ENCODE results near the gene MCM8.

The MCM8 gene

GRCh38 chr20:5968462-5968861 is 18.0 kb downstream of the MCM8 start:
- TF ChIP-seq POLR2AphosphoS5 (IDR thresholded peaks at IDR 0.05; ENCODE audit: low read depth, low read length), result no peak
- no peak for TF ChIP-seq TAF1 (IDR thresholded peaks at IDR 0.05; ENCODE audit: borderline replicate concordance, low read depth, low read length)
- TF ChIP-seq POLR2A (IDR thresholded peaks at IDR 0.05; ENCODE audit: low read depth, low read length), result no peak
- FAIRE-seq (no peak), DNase-seq (ENCODE audit: insufficient read length) (no peak)

DNA sequence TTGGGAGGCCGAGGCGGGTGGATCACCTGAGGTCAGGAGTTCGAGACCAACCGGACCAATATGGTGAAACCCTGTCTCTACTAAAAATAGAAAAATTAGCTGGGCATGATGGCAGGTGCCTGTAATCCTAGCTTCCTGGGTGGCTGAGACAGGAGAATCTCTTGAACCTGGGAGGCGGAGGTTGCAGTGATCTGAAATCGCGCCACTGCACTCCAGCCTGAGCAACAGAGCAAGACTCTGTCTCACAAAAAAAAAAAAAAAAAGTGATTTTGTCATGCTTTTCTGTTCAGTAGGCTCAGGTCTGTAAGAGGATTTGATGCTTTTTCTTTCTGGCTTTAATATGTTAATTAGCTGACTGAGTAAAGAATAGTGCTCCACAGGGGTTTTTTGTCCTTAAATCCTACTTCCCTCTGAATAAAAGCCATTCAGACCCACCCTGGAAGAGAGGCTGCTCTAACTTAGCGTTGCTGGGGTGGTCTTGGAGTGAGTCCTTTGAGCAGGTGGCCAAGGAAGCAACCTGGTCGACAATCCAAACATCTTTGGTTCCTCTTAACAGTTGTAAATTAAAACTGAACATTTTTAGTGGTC is 19.0 kb downstream of the MCM8 start:
- DNase-seq (ENCODE audit: insufficient read length), result no peak
- TF ChIP-seq POLR2AphosphoS5 (IDR thresholded peaks at IDR 0.05; ENCODE audit: low read depth, low read length) (no peak), POLR2A (IDR thresholded peaks at IDR 0.05; ENCODE audit: low read depth, low read length) (no peak), TAF1 (IDR thresholded peaks at IDR 0.05; ENCODE audit: borderline replicate concordance, low read depth, low read length) (no peak)
- FAIRE-seq, result no peak

DNA sequence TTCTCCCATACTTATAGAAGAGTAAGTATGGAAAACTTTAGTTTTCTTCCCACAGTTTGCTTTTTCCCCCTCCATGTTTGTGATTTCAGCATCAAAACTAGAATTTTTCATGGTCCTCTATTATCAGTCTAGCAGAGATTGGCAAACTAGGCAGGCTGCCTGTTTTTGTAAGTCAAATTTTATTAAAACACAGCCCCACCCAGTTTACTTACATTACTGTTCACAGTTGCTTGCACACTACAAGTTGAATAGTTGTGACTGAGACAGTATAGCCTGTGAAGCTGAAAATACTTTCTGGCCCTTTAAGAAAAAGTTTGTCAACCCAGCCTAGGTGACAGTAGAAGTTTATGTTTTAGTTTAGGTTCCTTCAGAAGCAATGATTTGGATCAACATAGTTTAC is 19.5 kb downstream of the MCM8 start:
- DNase-seq (ENCODE audit: insufficient read length), result no peak
- TF ChIP-seq TAF1 (IDR thresholded peaks at IDR 0.05; ENCODE audit: borderline replicate concordance, low read depth, low read length) (no peak), POLR2A (IDR thresholded peaks at IDR 0.05; ENCODE audit: low read depth, low read length) (no peak), POLR2AphosphoS5 (IDR thresholded peaks at IDR 0.05; ENCODE audit: low read depth, low read length) (no peak)
- no peak for FAIRE-seq

DNA sequence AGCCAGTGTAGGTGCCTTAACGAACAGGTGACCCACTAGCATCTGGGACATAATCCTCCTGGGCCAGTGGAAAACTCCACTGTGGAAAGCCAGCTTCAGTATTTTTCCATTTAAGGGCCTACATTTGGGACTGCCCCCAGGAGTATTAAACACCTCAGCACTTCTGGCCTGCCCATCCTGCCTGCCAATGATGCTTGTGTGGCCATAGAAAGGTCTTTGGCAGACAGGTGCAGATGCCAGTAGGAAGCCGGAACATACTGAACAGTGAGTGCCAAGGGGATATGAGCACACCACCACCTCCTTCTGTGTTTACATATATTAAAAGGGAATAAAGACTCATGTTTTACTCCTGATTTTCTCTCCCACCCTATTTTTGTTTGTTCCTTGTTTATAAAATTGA is 19.9 kb downstream of the MCM8 start:
- DNase-seq (ENCODE audit: insufficient read length) (no peak), FAIRE-seq (no peak)
- TF ChIP-seq POLR2A (IDR thresholded peaks at IDR 0.05; ENCODE audit: low read depth, low read length) (no peak), TAF1 (IDR thresholded peaks at IDR 0.05; ENCODE audit: borderline replicate concordance, low read depth, low read length) (no peak), POLR2AphosphoS5 (IDR thresholded peaks at IDR 0.05; ENCODE audit: low read depth, low read length) (no peak)

DNA sequence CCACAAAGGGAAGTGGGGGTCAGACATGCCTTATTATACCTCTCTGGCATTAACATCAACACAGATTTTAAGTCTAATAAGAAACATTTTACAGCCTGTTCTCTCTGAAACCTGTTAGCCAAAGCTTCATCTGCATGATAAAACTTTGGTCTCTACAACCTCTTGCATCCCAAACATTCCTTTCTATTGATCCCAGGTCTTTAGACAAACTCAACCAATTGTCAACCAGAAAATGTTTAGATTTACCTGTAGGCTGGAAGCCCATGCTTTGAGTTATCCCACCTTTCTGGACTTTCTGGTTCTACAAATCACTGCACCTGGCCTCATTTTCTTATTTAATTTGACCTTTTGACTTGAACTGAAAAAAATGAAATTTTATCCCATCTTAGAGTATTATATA is 20.8 kb downstream of the MCM8 start:
- no peak for FAIRE-seq
- TF ChIP-seq POLR2AphosphoS5 (IDR thresholded peaks at IDR 0.05; ENCODE audit: low read depth, low read length) (no peak), TAF1 (IDR thresholded peaks at IDR 0.05; ENCODE audit: borderline replicate concordance, low read depth, low read length) (no peak), POLR2A (IDR thresholded peaks at IDR 0.05; ENCODE audit: low read depth, low read length) (no peak)
- no peak for DNase-seq (ENCODE audit: insufficient read length)

- no peak for FAIRE-seq
- TF ChIP-seq TAF1 (IDR thresholded peaks at IDR 0.05; ENCODE audit: borderline replicate concordance, low read depth, low read length) (no peak), POLR2AphosphoS5 (IDR thresholded peaks at IDR 0.05; ENCODE audit: low read depth, low read length) (no peak), POLR2A (IDR thresholded peaks at IDR 0.05; ENCODE audit: low read depth, low read length) (no peak)
- no peak for DNase-seq (ENCODE audit: insufficient read length)
Measured at GRCh38 chr20:5973172-5973571, 22.7 kb downstream of the MCM8 start.

DNA sequence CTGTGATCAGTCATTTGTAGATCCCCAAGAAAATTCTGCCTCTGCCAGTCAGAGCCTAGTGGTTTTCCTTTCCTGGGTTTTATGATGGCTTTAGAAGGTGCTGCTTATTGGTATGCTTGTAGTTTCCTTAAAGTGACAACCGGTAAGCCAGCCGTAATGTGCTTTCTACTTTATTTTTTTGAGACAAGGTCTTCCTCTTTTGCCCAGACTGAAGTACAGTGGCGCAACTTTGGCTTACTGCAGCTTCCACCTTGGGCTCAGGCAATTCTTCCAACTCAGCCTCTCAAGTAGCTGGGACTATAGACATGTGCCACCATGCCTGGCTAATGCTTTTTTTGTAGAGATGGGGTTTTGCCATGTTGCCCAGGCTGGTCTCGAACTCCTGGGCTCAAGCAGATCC is 23.5 kb downstream of the MCM8 start:
- DNase-seq (ENCODE audit: insufficient read length) (no peak), FAIRE-seq (no peak)
- TF ChIP-seq TAF1 (IDR thresholded peaks at IDR 0.05; ENCODE audit: borderline replicate concordance, low read depth, low read length), result no peak
- no peak for TF ChIP-seq POLR2AphosphoS5 (IDR thresholded peaks at IDR 0.05; ENCODE audit: low read depth, low read length)
- no peak for TF ChIP-seq POLR2A (IDR thresholded peaks at IDR 0.05; ENCODE audit: low read depth, low read length)

- TF ChIP-seq POLR2A (IDR thresholded peaks at IDR 0.05; ENCODE audit: low read depth, low read length), result no peak
- no peak for TF ChIP-seq TAF1 (IDR thresholded peaks at IDR 0.05; ENCODE audit: borderline replicate concordance, low read depth, low read length)
- TF ChIP-seq POLR2AphosphoS5 (IDR thresholded peaks at IDR 0.05; ENCODE audit: low read depth, low read length), result no peak
- DNase-seq (ENCODE audit: insufficient read length) (no peak), FAIRE-seq (no peak)
Measured at GRCh38 chr20:5974531-5974930, 24.1 kb downstream of the MCM8 start.

DNA sequence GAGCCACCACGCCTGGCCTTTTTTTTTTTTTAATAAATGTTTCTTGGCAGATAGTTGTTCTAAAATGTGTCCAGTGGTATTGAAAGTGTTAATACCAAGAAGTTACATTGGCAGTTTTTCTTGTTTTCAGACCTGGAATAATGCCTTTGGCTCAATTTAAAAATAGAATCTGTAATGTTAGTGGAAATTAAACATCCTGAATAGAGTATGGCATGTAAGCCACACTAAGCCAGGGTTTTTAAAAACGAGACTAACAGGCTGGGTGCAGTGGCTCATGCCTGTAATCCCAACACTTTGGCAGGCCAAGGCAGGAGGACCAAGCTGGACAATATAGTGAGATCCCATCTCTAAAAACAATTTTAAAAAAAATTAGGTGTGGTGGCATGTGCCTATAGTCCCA is 25.3 kb downstream of the MCM8 start:
- TF ChIP-seq TAF1 (IDR thresholded peaks at IDR 0.05; ENCODE audit: borderline replicate concordance, low read depth, low read length), result no peak
- TF ChIP-seq POLR2A (IDR thresholded peaks at IDR 0.05; ENCODE audit: low read depth, low read length), result no peak
- TF ChIP-seq POLR2AphosphoS5 (IDR thresholded peaks at IDR 0.05; ENCODE audit: low read depth, low read length), result no peak
- FAIRE-seq (no peak), DNase-seq (ENCODE audit: insufficient read length) (no peak)

DNA sequence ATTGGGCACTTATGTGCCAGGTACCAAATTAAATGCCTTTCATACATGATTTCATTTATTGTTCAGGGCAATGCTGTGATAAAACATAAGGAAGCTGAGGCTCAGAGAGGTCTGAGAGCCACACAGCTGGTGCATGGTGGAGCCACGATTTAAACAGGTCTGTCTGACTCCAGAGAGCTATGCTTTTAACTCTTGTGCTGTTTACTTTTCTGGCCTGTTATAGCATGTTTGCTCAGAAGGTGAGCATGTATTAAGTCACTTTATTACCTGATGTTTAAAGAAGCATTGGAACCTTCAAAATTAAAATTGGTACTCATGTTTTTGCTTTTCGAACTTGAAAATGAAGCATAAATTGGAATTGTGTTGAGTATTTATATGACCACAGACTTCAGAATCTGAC is 26.8 kb downstream of the MCM8 start:
- no peak for TF ChIP-seq POLR2AphosphoS5 (IDR thresholded peaks at IDR 0.05; ENCODE audit: low read depth, low read length)
- TF ChIP-seq POLR2A (IDR thresholded peaks at IDR 0.05; ENCODE audit: low read depth, low read length), result no peak
- TF ChIP-seq TAF1 (IDR thresholded peaks at IDR 0.05; ENCODE audit: borderline replicate concordance, low read depth, low read length), result no peak
- FAIRE-seq, result no peak
- DNase-seq (ENCODE audit: insufficient read length), result no peak

- FAIRE-seq (no peak), DNase-seq (ENCODE audit: insufficient read length) (no peak)
- TF ChIP-seq POLR2AphosphoS5 (IDR thresholded peaks at IDR 0.05; ENCODE audit: low read depth, low read length) (no peak), TAF1 (IDR thresholded peaks at IDR 0.05; ENCODE audit: borderline replicate concordance, low read depth, low read length) (no peak), POLR2A (IDR thresholded peaks at IDR 0.05; ENCODE audit: low read depth, low read length) (no peak)
Measured at GRCh38 chr20:5977975-5978374, 27.5 kb downstream of the MCM8 start.

DNA sequence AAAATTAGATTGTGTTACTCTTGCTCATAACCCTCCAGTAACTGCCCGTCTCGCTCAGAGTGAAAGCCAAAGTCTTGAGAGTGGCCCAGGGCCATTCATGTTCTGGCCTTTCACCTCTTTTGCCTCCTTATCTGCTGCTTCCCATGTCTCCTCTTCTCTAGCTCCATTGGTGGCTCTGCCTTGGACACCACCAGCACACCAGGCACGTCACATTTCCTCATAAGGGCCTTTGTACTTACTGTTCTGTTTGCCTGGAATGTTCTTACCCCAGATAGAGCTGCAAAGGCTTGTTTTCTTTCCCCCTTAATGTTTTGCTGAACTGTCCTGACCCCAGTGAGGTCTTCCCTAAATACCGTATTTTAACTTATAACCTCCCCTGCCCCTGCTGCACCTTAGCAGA is 29.3 kb downstream of the MCM8 start:
- DNase-seq (ENCODE audit: insufficient read length) (no peak), FAIRE-seq (no peak)
- TF ChIP-seq POLR2A (IDR thresholded peaks at IDR 0.05; ENCODE audit: low read depth, low read length) (no peak), TAF1 (IDR thresholded peaks at IDR 0.05; ENCODE audit: borderline replicate concordance, low read depth, low read length) (no peak), POLR2AphosphoS5 (IDR thresholded peaks at IDR 0.05; ENCODE audit: low read depth, low read length) (no peak)

Measured in GM12892 (cell line).